ENCODE data around the gene FIZ1.

Gene FIZ1

GRCh38 chr19:55599468-55599841 lies at the start of gene FIZ1:
TSS of gene FIZ1 (minus strand) at chr19:55599517. CDS start at chr19:55597865, 1,652 bp downstream.
- peak; percentile 82 to 83 for ATAC-seq

- no peak for ATAC-seq
These were observed 49.4 kb upstream of the FIZ1 start for GRCh38 chr19:55648585-55649267.

GRCh38 chr19:55647732-55648584 lies 48.6 kb upstream of the FIZ1 start, which contains the start of gene CCDC106:
TSS of gene CCDC106 (plus strand) at chr19:55648212. CDS start at chr19:55649047, 835 bp downstream.
- no peak for ATAC-seq

- no peak for ATAC-seq
These were observed 47.8 kb upstream of the FIZ1 start for GRCh38 chr19:55646889-55647731.

- no peak for ATAC-seq
These were observed 46.2 kb upstream of the FIZ1 start for GRCh38 chr19:55645512-55645881.

- ATAC-seq, result no peak
These were observed 45.7 kb upstream of the FIZ1 start for GRCh38 chr19:55644842-55645511.

- no peak for ATAC-seq
These were observed 45.0 kb upstream of the FIZ1 start for GRCh38 chr19:55644191-55644833.

- no peak for ATAC-seq
These were observed 44.5 kb upstream of the FIZ1 start for GRCh38 chr19:55643887-55644176.

GRCh38 chr19:55643003-55643886 lies 43.9 kb upstream of the FIZ1 start, which contains the start of gene ZNF581:
TSS of gene ZNF581 (plus strand) at chr19:55643649. CDS start at chr19:55644572, 923 bp downstream.
- ATAC-seq, result peak; percentile 58 to 69

GRCh38 chr19:55642153-55643002 lies 43.1 kb upstream of the FIZ1 start:
- ATAC-seq, result peak; percentile 5 to 9

- no peak for ATAC-seq
These were observed 42.3 kb upstream of the FIZ1 start for GRCh38 chr19:55641426-55642152.

GRCh38 chr19:55640577-55641425 lies 41.5 kb upstream of the FIZ1 start, which contains the start of gene ZNF580:
TSS of gene ZNF580 (plus strand) at chr19:55641002. CDS start at chr19:55642509, 1,507 bp downstream.
- peak; percentile 30 to 31 for ATAC-seq

GRCh38 chr19:55640043-55640576 lies 40.8 kb upstream of the FIZ1 start:
- ATAC-seq, result peak; percentile 6 to 13

GRCh38 chr19:55638864-55639359 lies 39.6 kb upstream of the FIZ1 start:
- no peak for ATAC-seq

- ATAC-seq, result no peak
These were observed 38.2 kb upstream of the FIZ1 start for GRCh38 chr19:55637534-55637933.

GRCh38 chr19:55636723-55637122 lies 37.4 kb upstream of the FIZ1 start:
- no peak for ATAC-seq

GRCh38 chr19:55635856-55636440 lies 36.6 kb upstream of the FIZ1 start:
- no peak for ATAC-seq

Measured in activated CD4-positive, CD25-positive, alpha-beta regulatory T cell treated with anti-CD3 and anti-CD28 coated beads, Interleukin-2, amount 50 U/mL, for 24 hours (primary cell).